Measurements from ENCODE around the gene STK24.

The STK24 gene

GRCh38 chr13:98586400-98587345 is 9.8 kb upstream of the STK24 start:
- no peak overlapping the region for H3K27ac ChIP-seq
- TF ChIP-seq CTCF (conservative IDR thresholded peaks at IDR 0.05): no peak

GRCh38 chr13:98585946-98586345 is 9.0 kb upstream of the STK24 start:
- H3K27ac ChIP-seq: no peak overlapping the region

GRCh38 chr13:98585398-98585754 is 8.5 kb upstream of the STK24 start:
- TF ChIP-seq CTCF (conservative IDR thresholded peaks at IDR 0.05): no peak
- H3K27ac ChIP-seq: no peak overlapping the region

More at GRCh38 chr13:98585946-98586345, 9.0 kb upstream of the STK24 start:
- TF ChIP-seq CTCF (conservative IDR thresholded peaks at IDR 0.05): no peak

- no peak overlapping the region for H3K27ac ChIP-seq
- no peak for TF ChIP-seq CTCF (conservative IDR thresholded peaks at IDR 0.05)
Measured at GRCh38 chr13:98584668-98585397, 7.9 kb upstream of the STK24 start.

- H3K27ac ChIP-seq: no peak overlapping the region
- TF ChIP-seq CTCF (conservative IDR thresholded peaks at IDR 0.05): no peak
Measured at GRCh38 chr13:98582947-98583346, 6.0 kb upstream of the STK24 start.

GRCh38 chr13:98581971-98582702 is 5.2 kb upstream of the STK24 start:
- H3K27ac ChIP-seq: no peak overlapping the region
- no peak for TF ChIP-seq CTCF (conservative IDR thresholded peaks at IDR 0.05)

GRCh38 chr13:98581381-98581780 is 4.5 kb upstream of the STK24 start:
- no peak overlapping the region for H3K27ac ChIP-seq

More at GRCh38 chr13:98581381-98581780, 4.5 kb upstream of the STK24 start:
- no peak for TF ChIP-seq CTCF (conservative IDR thresholded peaks at IDR 0.05)

Measured in VCaP (cell line).